GM11168 (cell line): ENCODE data around the gene JMJD4.

Source experiments
- in situ Hi-C: fragments of 300-500 bp; cut with MboI; formaldehyde crosslinking; loops from one replicate; pipeline ENCODE4 v1.12.0; 2022; ENCODE audit warnings: low sequenced_read_pairs; ENCODE audit not compliant: unreplicated experiment

The JMJD4 gene

DNA sequence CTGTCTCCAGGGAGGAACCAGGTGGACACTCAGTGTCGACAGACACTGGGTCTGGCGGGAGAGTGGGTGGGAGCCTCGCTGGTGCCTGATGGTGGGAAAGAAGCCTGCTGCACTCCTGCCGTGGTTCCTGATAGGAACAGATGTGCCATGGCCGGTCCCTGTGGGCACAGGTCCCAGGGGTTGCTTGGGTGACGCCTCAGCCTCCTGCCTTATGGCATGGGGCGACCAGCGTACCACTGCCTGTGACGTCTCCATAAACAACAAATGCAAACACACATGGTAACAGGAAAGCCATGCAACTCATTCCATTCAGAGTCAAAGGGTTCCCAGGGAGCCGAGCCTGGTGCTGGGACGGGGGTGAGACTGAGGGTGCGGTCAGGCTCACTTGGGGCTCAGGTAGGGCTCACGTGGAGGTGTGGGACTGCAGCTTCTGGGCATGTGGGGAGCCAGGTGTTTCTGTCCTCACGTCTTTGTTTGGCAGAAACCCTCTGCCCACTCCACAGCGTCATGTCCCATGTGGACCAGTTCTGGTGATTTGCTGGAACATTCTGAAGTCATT, 34.9 kb upstream of the JMJD4 start:
- in situ Hi-C loops = loop anchor here (25.0 kb wide), 1 partner anchor 167 kb away; the partner anchor contains the start of gene WNT9A

- in situ Hi-C loops = loop anchor here (25.0 kb wide), 1 partner anchor 168 kb away; the partner anchor contains the start of gene WNT9A
Observed at GRCh38 chr1:227769047-227769935, 34.2 kb upstream of the JMJD4 start.

GRCh38 chr1:227768640-227769039, 33.5 kb upstream of the JMJD4 start:
- in situ Hi-C loops = loop anchor here (25.0 kb wide), 1 partner anchor 169 kb away; the partner anchor contains the start of gene WNT9A

- in situ Hi-C loops = loop anchor here (25.0 kb wide), 1 partner anchor 169 kb away; the partner anchor contains the start of gene WNT9A
Observed at GRCh38 chr1:227768125-227768439, 33.0 kb upstream of the JMJD4 start.

DNA sequence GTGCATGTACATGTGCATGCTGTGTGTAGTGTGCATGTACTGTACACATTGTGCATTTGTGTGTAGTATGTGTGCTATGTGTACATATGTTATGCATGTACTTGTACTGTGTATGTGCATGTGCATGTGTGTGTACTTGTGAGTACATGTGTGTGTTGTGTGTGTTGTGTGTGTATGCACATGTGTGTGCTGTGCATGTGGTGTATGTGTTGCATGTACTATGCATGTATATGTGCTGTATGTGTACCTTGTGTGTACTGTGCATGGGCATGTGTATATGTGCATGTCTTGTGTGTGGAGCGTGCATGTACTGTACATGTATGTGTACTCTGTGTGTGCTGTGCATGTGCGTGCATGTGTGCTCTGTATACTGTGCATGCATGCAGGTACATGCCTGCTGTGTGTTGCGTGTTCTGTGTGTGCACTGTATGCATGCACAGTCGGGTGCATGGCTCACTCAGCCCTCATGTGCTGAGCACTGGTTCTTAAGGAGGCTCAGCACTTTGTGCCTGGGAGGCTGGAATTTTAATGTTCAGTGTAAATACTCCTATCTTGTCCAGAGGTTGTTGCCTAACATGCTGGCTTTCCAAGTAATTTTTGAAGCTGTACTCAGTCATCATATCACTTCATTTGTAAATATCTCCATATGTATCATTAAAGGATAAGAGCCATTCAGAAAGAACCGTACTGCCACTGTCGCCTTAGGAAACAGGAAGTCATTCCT, 32.5 kb upstream of the JMJD4 start:
- in situ Hi-C loops = loop anchor here (25.0 kb wide), 1 partner anchor 170 kb away; the partner anchor contains the start of gene WNT9A

GRCh38 chr1:227766653-227767277, 31.7 kb upstream of the JMJD4 start:
- in situ Hi-C loops = loop anchor here (25.0 kb wide), 1 partner anchor 171 kb away; the partner anchor contains the start of gene WNT9A

DNA sequence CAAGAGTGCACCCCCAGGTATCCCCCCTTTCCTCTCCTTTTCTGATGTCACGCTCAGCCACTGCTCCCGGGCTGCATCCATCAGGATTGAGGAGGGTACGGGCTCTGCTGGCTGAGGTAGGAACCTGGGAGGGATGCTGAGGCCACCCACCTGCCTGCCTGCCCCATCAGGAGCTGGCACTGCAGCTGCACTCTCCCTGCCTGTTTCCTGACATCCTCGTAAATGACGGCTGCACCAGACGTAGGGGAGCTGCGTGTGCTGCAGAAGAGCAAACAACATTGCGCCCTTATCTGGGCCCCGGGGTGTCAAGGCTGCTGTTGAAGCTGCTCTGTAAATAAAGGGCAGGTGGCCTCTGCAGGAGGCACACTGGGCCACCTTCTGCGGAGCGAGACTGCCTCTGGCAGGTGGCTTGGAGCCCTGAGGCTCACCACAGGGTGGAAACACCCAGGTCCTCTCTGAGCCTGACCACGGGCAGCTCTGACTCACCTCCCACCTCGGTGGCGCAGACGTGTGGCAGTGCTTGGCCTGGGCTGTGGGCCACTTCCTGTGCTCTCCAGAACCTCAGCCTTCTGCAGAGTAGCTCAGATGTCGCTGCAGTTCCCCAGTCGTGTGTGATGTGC, 31.0 kb upstream of the JMJD4 start:
- in situ Hi-C loops = loop anchor here (25.0 kb wide), 1 partner anchor 171 kb away; the partner anchor contains the start of gene WNT9A

GRCh38 chr1:227765261-227766014, 30.3 kb upstream of the JMJD4 start:
- in situ Hi-C loops = loop anchor here (25.0 kb wide), 1 partner anchor 172 kb away; the partner anchor contains the start of gene WNT9A

DNA sequence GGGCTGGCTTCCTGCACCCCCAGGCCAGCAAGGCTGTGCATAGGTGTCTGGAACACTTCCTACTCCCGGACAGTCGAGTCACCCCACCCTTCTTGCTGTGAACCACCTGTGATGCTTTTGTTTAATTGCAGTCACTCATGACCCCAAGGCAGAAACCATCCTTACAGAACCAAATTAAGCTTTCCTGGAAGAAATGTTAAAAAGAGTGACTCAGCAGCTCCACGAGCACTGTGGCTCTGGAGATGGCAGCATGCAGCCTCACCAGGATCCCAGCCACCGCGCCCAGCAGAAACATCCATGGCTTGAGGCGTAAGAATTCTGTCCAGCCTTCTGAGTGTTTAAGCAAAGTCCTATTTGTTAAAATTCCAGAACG, 28.9 kb upstream of the JMJD4 start:
- in situ Hi-C loops = loop anchor here (25.0 kb wide), 1 partner anchor 173 kb away; the partner anchor contains the start of gene WNT9A

- in situ Hi-C loops = loop anchor here (25.0 kb wide), 1 partner anchor 174 kb away; the partner anchor contains the start of gene WNT9A
Observed at GRCh38 chr1:227763246-227764018, 28.3 kb upstream of the JMJD4 start.

GRCh38 chr1:227762231-227762911, 27.3 kb upstream of the JMJD4 start:
- in situ Hi-C loops = loop anchor here (25.0 kb wide), 1 partner anchor 175 kb away; the partner anchor contains the start of gene WNT9A

GRCh38 chr1:227761621-227762230, 26.6 kb upstream of the JMJD4 start:
- in situ Hi-C loops = loop anchor here (25.0 kb wide), 1 partner anchor 176 kb away; the partner anchor contains the start of gene WNT9A

- in situ Hi-C loops = loop anchor here (25.0 kb wide), 1 partner anchor 177 kb away; the partner anchor contains the start of gene WNT9A
Observed at GRCh38 chr1:227760377-227760776, 25.3 kb upstream of the JMJD4 start.

GRCh38 chr1:227759341-227760300, 24.5 kb upstream of the JMJD4 start:
- in situ Hi-C loops = loop anchor here (25.0 kb wide), 1 partner anchor 178 kb away; the partner anchor contains the start of gene WNT9A

GRCh38 chr1:227758366-227758765, 23.3 kb upstream of the JMJD4 start:
- in situ Hi-C loops = loop anchor here (25.0 kb wide), 1 partner anchor 179 kb away; the partner anchor contains the start of gene WNT9A
